Neural progenitor cell (in vitro differentiated cells): ENCODE measurements around the gene EIF5AL1.

ENCODE experiments used
- CTCF ChIP-seq: fragments of 200-600 bp; sonication (generic); IDR thresholded peaks from 2 replicates; pipeline ENCODE4 v1.5.1; 2017; ENCODE audit warnings: antibody characterized with exemption, mild to moderate bottlenecking
- EZH2 ChIP-seq: fragments of 200-600 bp; sonication (generic); IDR thresholded peaks from 2 replicates; pipeline ENCODE4 v1.6.1; 2017; ENCODE audit warnings: antibody characterized with exemption, mild to moderate bottlenecking, moderate library complexity

- TF ChIP-seq EZH2: no peak
- no peak for TF ChIP-seq CTCF
Measured at GRCh38 chr10:79552143-79552542, 39.8 kb downstream of the EIF5AL1 start.
